BLaER1 (cell line): Measurements from ENCODE around the gene FNTB.

Experiments
- H3K27ac ChIP-seq: shearing (Covaris generic); formaldehyde crosslinking; 2 replicates; pipeline ENCODE4 v1.8.1; 2022
- H3K27me3 ChIP-seq: shearing (Covaris generic); formaldehyde crosslinking; 2 replicates; pipeline ENCODE4 v1.8.1; 2022
- H3K36me3 ChIP-seq: shearing (Covaris generic); formaldehyde crosslinking; 2 replicates; pipeline ENCODE4 v1.8.1; 2022
- H3K4me1 ChIP-seq: shearing (Covaris generic); formaldehyde crosslinking; 2 replicates; pipeline ENCODE4 v1.8.1; 2022
- H3K4me2 ChIP-seq: shearing (Covaris generic); formaldehyde crosslinking; 2 replicates; pipeline ENCODE4 v1.8.1; 2022
- H3K4me3 ChIP-seq: shearing (Covaris generic); formaldehyde crosslinking; 2 replicates; pipeline ENCODE4 v1.8.1; 2022
- H3K9ac ChIP-seq: shearing (Covaris generic); formaldehyde crosslinking; 2 replicates; pipeline ENCODE4 v1.8.1; 2022
- H3K9me3 ChIP-seq: shearing (Covaris generic); formaldehyde crosslinking; 2 replicates; pipeline ENCODE4 v1.8.1; 2022
- H4K20me1 ChIP-seq: shearing (Covaris generic); formaldehyde crosslinking; 2 replicates; pipeline ENCODE4 v1.8.1; 2022
- Cebpa-rat ChIP-seq: shearing (Covaris generic); IDR thresholded peaks from 2 replicates; pipeline ENCODE4 v1.8.1; 2022

Gene FNTB

GRCh38 chr14:65104791-65105190, 118.1 kb downstream of the FNTB start:
- H4K20me1 ChIP-seq: peaks cover 20% of the 10 kb centered on the region
- H3K4me3 ChIP-seq: no peak overlapping the region
- peaks cover 80% of the 10 kb centered on the region for H3K4me1 ChIP-seq
- no peak overlapping the region for H3K9ac ChIP-seq
- no peak overlapping the region; the same call in 1 of the 2 replicates for H3K4me2 ChIP-seq
- TF ChIP-seq Cebpa-rat: no peak
- H3K27me3 ChIP-seq: no peaks in the 10 kb centered on the region
- H3K36me3 ChIP-seq: peaks cover 8% of the 10 kb centered on the region; the same call in 1 of the 2 replicates
- H3K9me3 ChIP-seq: no peaks in the 10 kb centered on the region
- no peak overlapping the region for H3K27ac ChIP-seq

GRCh38 chr14:65106316-65106715, 119.6 kb downstream of the FNTB start:
- Histone ChIP-seq H3K4me1 (peaks cover 82% of the 10 kb centered on the region), H3K36me3 (no peaks in the 10 kb centered on the region), H3K27me3 (no peaks in the 10 kb centered on the region), H3K9ac (no peak overlapping the region; the same call in 1 of the 2 replicates), H3K4me3 (no peak overlapping the region), H4K20me1 (peaks cover 5% of the 10 kb centered on the region; the same call in 1 of the 2 replicates), H3K4me2 (peak overlapping the region; percentile 82), H3K27ac (peak overlapping the region; percentile 61), H3K9me3 (no peaks in the 10 kb centered on the region)
- no peak for TF ChIP-seq Cebpa-rat

GRCh38 chr14:65106736-65107135, 120.0 kb downstream of the FNTB start:
- H3K9me3 ChIP-seq: no peaks in the 10 kb centered on the region
- H3K4me1 ChIP-seq: peaks cover 86% of the 10 kb centered on the region
- H3K4me2 ChIP-seq: peak overlapping the region; percentile 82
- no peaks in the 10 kb centered on the region for H3K27me3 ChIP-seq
- peaks cover 4% of the 10 kb centered on the region; the same call in 1 of the 2 replicates for H4K20me1 ChIP-seq
- H3K9ac ChIP-seq: no peak overlapping the region; the same call in 1 of the 2 replicates
- no peak for TF ChIP-seq Cebpa-rat
- peak overlapping the region; percentile 61 for H3K27ac ChIP-seq
- no peak overlapping the region for H3K4me3 ChIP-seq
- no peaks in the 10 kb centered on the region for H3K36me3 ChIP-seq

GRCh38 chr14:65107200-65107599, 120.5 kb downstream of the FNTB start:
- H3K9ac ChIP-seq: peak overlapping the region; percentile 39; the same call in 1 of the 2 replicates
- no peaks in the 10 kb centered on the region for H3K27me3 ChIP-seq
- peak overlapping the region; percentile 82 for H3K4me2 ChIP-seq
- H3K36me3 ChIP-seq: no peaks in the 10 kb centered on the region
- H3K27ac ChIP-seq: peak overlapping the region; percentile 75
- TF ChIP-seq Cebpa-rat: no peak
- H3K4me3 ChIP-seq: peak overlapping the region; percentile 17; the same call in 1 of the 2 replicates
- no peaks in the 10 kb centered on the region for H4K20me1 ChIP-seq
- no peaks in the 10 kb centered on the region for H3K9me3 ChIP-seq
- peaks cover 90% of the 10 kb centered on the region for H3K4me1 ChIP-seq

GRCh38 chr14:65109357-65109756, 122.7 kb downstream of the FNTB start:
- no peaks in the 10 kb centered on the region for H3K27me3 ChIP-seq
- H3K4me1 ChIP-seq: peaks cover 98% of the 10 kb centered on the region
- H3K9me3 ChIP-seq: no peaks in the 10 kb centered on the region
- H3K9ac ChIP-seq: no peak overlapping the region
- no peak for TF ChIP-seq Cebpa-rat
- no peak overlapping the region for H3K4me3 ChIP-seq
- H4K20me1 ChIP-seq: no peaks in the 10 kb centered on the region
- peak overlapping the region; percentile 81 for H3K4me2 ChIP-seq
- H3K36me3 ChIP-seq: no peaks in the 10 kb centered on the region
- peak overlapping the region; percentile 75; the same call in 1 of the 2 replicates for H3K27ac ChIP-seq

GRCh38 chr14:65110525-65110924, 123.8 kb downstream of the FNTB start:
- Histone ChIP-seq H3K9ac (no peak overlapping the region; the same call in 1 of the 2 replicates), H3K4me3 (peak overlapping the region; percentile 18; the same call in 1 of the 2 replicates), H3K4me2 (peak overlapping the region; percentile 81), H3K36me3 (no peaks in the 10 kb centered on the region), H3K4me1 (peaks cover 88% of the 10 kb centered on the region), H4K20me1 (no peaks in the 10 kb centered on the region), H3K27me3 (no peaks in the 10 kb centered on the region), H3K27ac (peak overlapping the region; percentile 75), H3K9me3 (0 out of 2 replicates have a peak, but pooled peaks cover 10% of the 10 kb centered on the region)
- TF ChIP-seq Cebpa-rat: no peak
